Activated CD4-positive, alpha-beta T cell treated with anti-CD3 and anti-CD28 coated beads, Interleukin-2, amount 50 U/mL, for 1 hour (primary cell): Measurements from ENCODE around the gene GEN1.
"Not testable (repeated sequence)": the region's sequence is repeated elsewhere in the genome, so short reads cannot be mapped to it uniquely, and the experiment has no call there.

ENCODE experiments used
- DNase-seq: peaks from one replicate; pipeline ENCODE4 v3.0.0-alpha.2; 2020

GEN1 gene

DNA sequence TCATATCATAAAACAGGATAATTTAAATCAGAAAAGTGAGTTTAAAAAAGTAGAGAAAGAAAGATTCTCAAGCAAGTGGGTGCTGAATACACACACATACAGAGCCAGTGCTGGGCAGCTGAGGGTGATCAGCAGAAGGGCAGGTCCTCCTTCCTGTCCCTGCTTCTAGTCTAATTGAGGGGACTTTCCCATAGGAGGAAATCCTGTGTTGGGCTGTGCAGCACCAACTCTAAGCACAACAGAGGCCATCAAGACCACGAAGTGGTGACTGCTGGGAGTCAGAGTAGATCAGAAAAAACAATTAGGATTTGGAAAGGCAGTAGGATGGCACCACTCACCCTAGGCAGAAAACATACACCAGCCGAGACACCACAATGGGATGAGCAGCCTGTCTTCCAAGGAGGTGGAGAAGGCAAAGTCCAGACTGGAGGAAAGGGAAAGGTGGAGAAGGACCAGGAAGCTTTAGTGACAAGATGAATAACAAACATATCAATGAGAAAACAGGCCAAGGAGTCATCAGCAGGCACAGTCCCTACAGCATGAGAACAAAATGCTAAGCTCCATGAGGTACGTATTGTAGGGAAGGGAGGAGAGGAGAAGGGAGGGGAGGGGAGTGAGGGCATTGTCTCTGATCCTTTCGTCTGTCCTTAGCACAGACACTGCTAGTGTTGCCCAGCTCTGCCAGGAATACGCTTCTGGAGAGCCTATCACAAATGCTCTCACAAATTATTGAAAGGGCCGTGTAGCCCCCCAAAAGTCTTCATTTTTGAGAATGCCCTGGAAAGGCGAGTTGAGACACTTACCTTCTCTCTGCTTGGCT lies 45.6 kb downstream of the GEN1 start:
- no peak for DNase-seq

- DNase-seq = no peak
Observed at GRCh38 chr2:17800219-17800618, 46.3 kb downstream of the GEN1 start.

DNA sequence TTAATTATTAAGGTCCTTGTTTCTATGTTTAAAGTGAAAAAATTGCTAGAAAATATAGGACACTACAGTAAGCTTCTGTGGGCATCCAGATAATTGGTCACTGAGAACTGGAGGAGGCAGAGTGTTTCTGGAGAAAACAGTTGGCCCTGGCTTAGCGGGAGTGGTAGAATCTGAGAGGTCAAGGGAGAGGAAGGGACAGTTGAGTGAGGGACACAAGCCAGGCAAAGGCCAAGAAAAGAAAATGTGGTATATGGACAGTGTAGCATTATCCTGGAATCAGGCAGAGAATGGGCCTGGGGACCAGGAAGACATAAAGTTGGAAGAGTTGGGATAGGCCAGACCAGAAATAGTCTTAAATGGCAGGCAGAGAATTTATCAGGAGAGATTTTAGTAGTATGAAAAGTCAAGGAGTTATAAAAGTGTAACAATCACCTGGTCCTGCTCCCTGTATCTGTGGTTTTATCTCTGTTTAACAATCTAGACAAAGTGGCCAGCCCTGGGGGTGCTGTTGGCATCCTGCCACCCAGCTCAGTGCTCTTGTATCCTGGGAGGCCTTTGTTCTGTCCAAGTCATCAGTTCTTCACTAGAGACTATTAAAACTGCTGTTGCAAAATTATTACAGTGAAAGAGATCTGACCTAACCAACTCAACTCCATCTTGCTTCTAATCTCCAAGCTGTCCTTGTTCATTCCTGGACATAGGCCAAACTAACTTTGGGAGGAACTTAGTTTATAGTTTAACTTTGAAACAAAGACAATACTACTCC lies 46.9 kb downstream of the GEN1 start:
- no peak for DNase-seq

DNA sequence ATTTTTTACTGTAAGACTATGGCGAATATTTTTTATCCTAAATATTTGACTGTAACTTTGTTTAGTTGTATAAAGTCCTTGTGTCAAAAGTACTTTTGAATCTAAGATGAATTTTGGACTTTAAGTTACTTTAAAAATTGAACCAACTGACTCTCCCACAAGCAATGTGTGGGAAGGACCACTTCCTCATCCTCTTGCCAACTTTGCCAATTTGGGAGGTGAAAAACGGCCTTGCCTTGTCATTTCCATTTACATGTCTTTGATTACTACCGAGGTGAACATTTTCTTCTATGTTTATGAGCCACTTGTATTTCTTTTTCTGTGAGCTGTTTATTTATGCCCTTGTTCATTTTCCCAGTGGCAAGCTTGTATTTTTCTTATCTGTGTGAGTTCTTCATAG lies 49.6 kb downstream of the GEN1 start:
- DNase-seq = no peak

- no peak for DNase-seq
Observed at GRCh38 chr2:17804358-17804757, 50.4 kb downstream of the GEN1 start.

DNA sequence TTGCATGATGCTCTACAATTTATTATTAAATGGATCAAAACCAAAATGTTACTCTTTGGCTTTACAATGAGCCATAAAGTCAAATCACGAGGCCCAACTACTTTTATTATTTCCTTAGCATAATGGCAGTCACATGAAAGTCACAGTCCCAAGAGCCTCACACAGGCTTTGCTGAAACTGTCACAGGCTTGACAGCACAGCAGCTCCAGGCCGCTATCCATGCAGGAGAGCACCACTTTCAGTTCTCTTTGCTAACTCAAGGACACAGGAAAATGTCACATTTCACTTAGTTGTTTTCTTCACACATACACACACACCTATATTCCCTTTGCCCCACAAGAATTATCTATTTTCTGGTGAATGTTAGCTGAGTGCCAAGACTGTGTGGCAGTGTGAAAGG lies 51.2 kb downstream of the GEN1 start:
- DNase-seq = no peak

GRCh38 chr2:17805717-17806363 lies 51.9 kb downstream of the GEN1 start:
- DNase-seq = no peak

- DNase-seq = no peak
Observed at GRCh38 chr2:17813010-17813741, 59.2 kb downstream of the GEN1 start.

DNA sequence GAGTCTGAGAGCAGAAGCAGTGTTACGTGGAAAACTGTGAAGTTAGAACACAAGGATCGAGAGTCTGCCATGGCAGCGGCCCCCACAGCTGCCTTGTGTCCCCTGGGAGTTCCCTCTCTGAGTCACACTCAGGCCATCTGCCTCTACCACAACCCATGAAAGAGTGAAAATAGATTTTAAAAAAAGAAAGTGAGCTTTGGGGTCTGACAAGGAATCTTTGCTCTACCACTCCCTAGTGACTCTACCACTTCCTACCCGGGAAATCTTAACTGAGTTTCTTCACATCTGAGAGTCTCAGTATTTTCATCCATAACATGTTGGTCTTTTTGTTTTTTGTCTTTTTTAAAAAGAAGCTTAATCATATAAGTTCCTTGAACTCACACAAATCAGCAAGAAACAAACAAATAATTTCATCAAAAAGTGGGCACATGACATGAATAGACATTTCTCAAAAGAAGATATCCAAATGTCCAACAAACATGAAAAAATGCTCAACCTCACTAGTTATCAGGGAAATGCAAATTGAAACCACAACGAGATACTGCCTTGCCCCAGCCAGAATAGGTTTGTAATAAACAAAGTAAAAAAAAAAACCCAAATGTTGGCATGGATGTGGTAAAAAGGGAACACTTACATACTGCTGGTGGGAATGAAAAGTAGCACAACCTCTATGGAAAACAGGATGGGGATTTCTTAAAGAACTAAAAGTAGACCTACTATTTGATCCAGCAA lies 60.0 kb downstream of the GEN1 start:
- DNase-seq = no peak

GRCh38 chr2:17814601-17815000 lies 60.7 kb downstream of the GEN1 start:
- no peak for DNase-seq

DNA sequence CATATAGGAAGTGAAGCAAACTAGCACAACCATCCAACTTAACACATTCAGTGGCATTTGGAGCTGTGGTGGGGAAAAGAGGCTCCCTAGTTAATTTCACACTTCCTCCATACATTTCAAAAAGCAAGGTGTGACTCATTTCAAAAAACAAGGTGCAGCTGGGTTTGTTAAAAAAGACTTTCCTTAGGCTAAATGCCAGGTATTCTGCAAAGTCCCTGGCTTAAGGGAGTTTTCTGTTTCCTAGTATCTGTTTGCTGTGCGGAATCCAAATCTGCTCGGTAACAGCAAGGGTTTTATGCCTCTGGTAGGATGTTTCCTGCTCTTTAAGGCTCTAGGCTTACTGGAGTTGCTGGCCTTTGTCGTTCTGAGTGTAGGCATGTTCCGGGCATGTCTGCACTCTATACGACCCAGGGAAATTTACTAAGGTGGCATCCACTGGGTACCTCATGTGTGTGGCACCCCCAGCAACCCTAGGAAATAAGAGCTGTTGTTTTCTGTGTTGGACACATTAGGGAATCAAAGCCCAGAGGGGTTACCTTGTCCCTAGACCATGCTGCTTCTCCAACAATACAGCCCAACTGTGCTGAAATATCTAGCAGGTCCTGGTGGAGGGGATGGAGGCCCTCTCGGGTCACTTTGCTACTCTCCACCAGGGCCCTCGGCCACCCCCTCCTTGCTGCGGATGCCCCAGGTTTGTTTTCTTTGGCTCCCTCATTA lies 61.7 kb downstream of the GEN1 start:
- no peak for DNase-seq

DNA sequence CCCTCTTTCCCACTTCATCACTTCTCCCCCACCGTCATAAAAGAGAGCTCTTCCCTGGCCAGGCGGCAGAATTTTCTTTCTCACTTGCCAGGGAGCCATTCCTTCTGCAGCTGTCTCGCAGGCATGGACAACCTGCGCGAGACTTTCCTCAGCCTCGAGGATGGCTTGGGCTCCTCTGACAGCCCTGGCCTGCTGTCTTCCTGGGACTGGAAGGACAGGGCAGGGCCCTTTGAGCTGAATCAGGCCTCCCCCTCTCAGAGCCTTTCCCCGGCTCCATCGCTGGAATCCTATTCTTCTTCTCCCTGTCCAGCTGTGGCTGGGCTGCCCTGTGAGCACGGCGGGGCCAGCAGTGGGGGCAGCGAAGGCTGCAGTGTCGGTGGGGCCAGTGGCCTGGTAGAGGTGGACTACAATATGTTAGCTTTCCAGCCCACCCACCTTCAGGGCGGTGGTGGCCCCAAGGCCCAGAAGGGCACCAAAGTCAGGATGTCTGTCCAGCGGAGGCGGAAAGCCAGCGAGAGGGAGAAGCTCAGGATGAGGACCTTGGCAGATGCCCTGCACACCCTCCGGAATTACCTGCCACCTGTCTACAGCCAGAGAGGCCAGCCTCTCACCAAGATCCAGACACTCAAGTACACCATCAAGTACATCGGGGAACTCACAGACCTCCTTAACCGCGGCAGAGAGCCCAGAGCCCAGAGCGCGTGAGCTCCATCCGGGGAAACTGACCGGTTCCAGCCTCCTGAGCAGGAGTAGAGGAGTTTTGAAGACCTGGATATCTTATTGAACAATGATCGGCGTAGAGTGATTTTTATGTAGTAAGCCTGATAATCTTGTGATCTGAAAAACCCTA lies 62.7 kb downstream of the GEN1 start, which contains the start of gene MSGN1:
Gene MSGN1 (plus strand): TSS at position 65 of the 850 bp plus-strand sequence. CDS start 59 bp downstream, at position 124.
- DNase-seq = no peak

GRCh38 chr2:17818235-17818815 lies 64.4 kb downstream of the GEN1 start:
- no peak for DNase-seq

GRCh38 chr2:17821080-17821479 lies 67.1 kb downstream of the GEN1 start:
- no peak for DNase-seq

DNA sequence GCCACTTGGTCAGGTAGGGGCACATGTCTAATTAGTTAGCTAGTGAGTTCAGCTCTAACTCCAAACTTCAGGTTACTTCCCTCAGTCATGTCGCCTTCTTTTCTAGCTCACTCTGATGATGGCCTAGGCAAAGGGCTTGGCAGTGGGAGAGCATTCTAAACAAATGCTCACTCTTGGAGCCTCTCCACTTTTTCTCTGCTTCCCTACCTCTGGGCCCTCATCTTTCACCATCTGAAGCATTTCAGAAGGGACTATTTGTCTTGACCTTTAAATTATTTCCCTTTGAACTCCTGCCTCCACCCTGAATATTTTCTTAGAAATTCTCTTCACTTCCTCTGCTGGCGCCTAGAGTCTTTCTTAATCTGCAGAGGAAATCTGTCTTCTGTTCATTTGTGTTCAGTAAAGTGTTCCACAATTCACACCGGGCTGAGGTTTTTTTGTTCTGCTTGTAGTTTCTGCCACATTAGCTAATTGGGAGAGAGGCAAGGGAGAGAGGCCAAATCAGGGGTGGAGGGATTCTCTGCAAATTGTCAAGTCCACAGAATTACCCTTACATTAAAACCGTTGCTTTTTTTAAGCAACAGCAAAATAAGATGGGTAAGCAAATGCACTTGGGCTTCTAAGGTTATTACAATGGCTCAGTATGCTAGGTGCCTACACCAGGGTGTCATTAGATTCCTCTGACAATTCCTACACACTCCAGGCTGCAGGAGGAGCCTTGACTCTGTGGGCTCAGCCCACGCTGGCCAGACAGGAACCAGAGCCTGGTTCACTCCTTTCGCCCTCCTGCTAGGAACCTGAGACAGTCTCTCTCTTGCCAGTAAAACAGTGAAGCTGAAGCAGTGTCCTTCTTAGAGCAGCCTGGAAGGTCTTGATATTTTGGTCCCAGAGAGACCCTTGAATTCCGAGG lies 67.9 kb downstream of the GEN1 start:
- DNase-seq = no peak

DNA sequence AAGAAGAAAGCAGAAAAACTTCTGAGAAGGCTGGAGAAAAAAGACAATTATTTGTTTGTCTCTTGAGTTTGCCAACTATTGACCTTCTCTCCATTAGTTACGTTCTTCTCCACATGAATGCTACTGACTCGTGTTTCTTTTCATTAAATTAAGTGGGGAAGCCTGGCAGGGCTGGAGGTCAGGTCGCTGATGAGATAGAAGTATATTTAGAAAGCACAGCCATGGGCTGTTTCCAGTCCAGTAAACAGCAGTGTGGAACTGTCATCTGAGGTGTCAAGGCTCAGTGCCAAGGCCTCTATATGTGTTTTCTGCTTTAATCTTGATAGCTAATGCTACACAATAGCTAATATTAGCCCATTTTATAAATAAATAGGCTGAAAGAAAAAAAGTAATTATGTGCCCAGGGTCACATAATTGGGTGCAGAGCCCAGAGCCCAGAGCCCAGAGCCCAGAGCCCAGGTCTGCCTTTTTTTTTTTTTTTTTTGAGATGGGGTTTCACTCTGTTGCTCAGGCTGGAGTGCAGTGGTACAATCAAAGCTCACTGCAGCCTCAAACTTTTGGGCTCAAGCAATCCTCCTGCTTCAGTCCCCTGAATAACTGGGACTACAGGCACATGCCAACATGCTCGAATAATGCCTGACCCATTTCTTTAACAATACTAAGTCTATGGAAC lies 68.6 kb downstream of the GEN1 start:
- DNase-seq = no peak

GRCh38 chr2:17823646-17824045 lies 69.7 kb downstream of the GEN1 start:
- DNase-seq = not testable (repeated sequence)

DNA sequence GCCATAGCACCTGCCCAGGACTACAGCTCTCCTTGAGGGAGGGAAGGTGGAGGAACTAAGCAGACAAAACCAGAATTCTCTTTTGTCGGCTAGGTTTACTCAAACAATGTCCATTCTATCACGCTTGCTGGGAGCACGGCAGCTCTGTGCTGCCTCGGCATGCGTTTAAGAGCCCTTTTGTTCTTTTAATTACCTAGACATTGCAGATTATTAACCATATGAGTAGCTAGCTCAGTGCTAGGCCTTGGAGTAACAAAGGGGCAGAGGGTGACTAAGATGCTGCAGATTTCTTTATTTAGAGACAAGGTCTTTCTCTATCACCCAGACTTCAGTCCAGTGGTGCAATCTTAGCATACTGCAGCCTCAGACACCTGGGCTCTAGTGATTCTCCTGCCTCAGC lies 73.4 kb downstream of the GEN1 start:
- no peak for DNase-seq
